ENCODE measurements around the gene NTF3.

Gene NTF3

GRCh38 chr12:5510251-5510805 is 78.4 kb downstream of the NTF3 start:
- Histone ChIP-seq H2BK12ac (ENCODE audit: low read length) (no peak overlapping the region), H3K23ac (ENCODE audit: low read length) (no peak overlapping the region), H3K4me1 (ENCODE audit: control insufficient read depth in 1 of 2, insufficient read depth in 2 of 2, low read length in 2 of 2) (peaks cover 0 to 5% of the 10 kb centered on the region in 2 experiments), H3K9ac (ENCODE audit: low read length) (no peak overlapping the region), H2BK120ac (ENCODE audit: insufficient read depth, low read length, poor library complexity) (no peak overlapping the region), H3K4me2 (ENCODE audit: low read length) (no peak overlapping the region), H3K27me3 (ENCODE audit: insufficient read depth, low read length) (no peaks in the 10 kb centered on the region), H4K91ac (ENCODE audit: low read depth, low read length) (no peak overlapping the region), H3K14ac (ENCODE audit: low read length) (no peak overlapping the region), H2AFZ (ENCODE audit: insufficient read depth, low read length, poor library complexity) (no peak overlapping the region), H3K79me1 (ENCODE audit: low read length) (no peaks in the 10 kb centered on the region), H3K36me3 (ENCODE audit: control insufficient read depth in 1 of 2, insufficient read depth in 2 of 2, low read length in 2 of 2) (no peaks in the 10 kb centered on the region), H3K27ac (ENCODE audit: low read depth, low read length) (no peak overlapping the region), H4K8ac (ENCODE audit: low read depth, low read length) (no peak overlapping the region), H3K4me3 (ENCODE audit: low read depth, low read length) (no peak overlapping the region), H3K4ac (ENCODE audit: low read depth, low read length) (no peak overlapping the region), H3K18ac (ENCODE audit: low read length) (no peak overlapping the region), H4K12ac (ENCODE audit: low read depth, low read length) (no peak overlapping the region), H3K79me2 (ENCODE audit: control insufficient read depth, insufficient read depth, low read length, poor library complexity) (no peaks in the 10 kb centered on the region), H2AK5ac (ENCODE audit: low read length) (no peak overlapping the region), H3K9me3 (ENCODE audit: insufficient read depth, low read depth, low read length) (no peaks in the 10 kb centered on the region), H2BK5ac (ENCODE audit: low read depth, low read length, poor library complexity) (no peak overlapping the region)
- WGBS (ENCODE audit: extremely low coverage, insufficient coverage, insufficient read length), result no CpG with 5 or more reads among the region's 9 CpGs
- DNase-seq, result no peak

- no peaks in the 10 kb centered on the region for H3K27me3 ChIP-seq (ENCODE audit: insufficient read depth, low read length)
- no peak overlapping the region for H2AK5ac ChIP-seq (ENCODE audit: low read length)
- H3K4ac ChIP-seq (ENCODE audit: low read depth, low read length), result no peak overlapping the region
- H4K8ac ChIP-seq (ENCODE audit: low read depth, low read length), result no peak overlapping the region
- H4K91ac ChIP-seq (ENCODE audit: low read depth, low read length), result no peak overlapping the region
- H2BK120ac ChIP-seq (ENCODE audit: insufficient read depth, low read length, poor library complexity), result no peak overlapping the region
- H3K27ac ChIP-seq (ENCODE audit: low read depth, low read length), result no peak overlapping the region
- H3K14ac ChIP-seq (ENCODE audit: low read length), result no peak overlapping the region
- WGBS (ENCODE audit: extremely low coverage, insufficient coverage, insufficient read length), result no CpG with 5 or more reads among the region's 6 CpGs
- H3K23ac ChIP-seq (ENCODE audit: low read length), result no peak overlapping the region
- no peak overlapping the region for H2BK5ac ChIP-seq (ENCODE audit: low read depth, low read length, poor library complexity)
- no peaks in the 10 kb centered on the region for H3K36me3 ChIP-seq (ENCODE audit: control insufficient read depth in 1 of 2, insufficient read depth in 2 of 2, low read length in 2 of 2)
- peaks cover 0 to 5% of the 10 kb centered on the region in 2 experiments for H3K4me1 ChIP-seq (ENCODE audit: control insufficient read depth in 1 of 2, insufficient read depth in 2 of 2, low read length in 2 of 2)
- no peak overlapping the region for H3K4me3 ChIP-seq (ENCODE audit: low read depth, low read length)
- no peaks in the 10 kb centered on the region for H3K79me2 ChIP-seq (ENCODE audit: control insufficient read depth, insufficient read depth, low read length, poor library complexity)
- H3K9ac ChIP-seq (ENCODE audit: low read length), result no peak overlapping the region
- DNase-seq, result no peak
- no peak overlapping the region for H2BK12ac ChIP-seq (ENCODE audit: low read length)
- no peak overlapping the region for H4K12ac ChIP-seq (ENCODE audit: low read depth, low read length)
- H3K9me3 ChIP-seq (ENCODE audit: insufficient read depth, low read depth, low read length), result no peaks in the 10 kb centered on the region
- no peak overlapping the region for H3K4me2 ChIP-seq (ENCODE audit: low read length)
- no peak overlapping the region for H2AFZ ChIP-seq (ENCODE audit: insufficient read depth, low read length, poor library complexity)
- no peaks in the 10 kb centered on the region for H3K79me1 ChIP-seq (ENCODE audit: low read length)
- H3K18ac ChIP-seq (ENCODE audit: low read length), result no peak overlapping the region
These were observed 79.3 kb downstream of the NTF3 start for GRCh38 chr12:5511256-5511643.

- Histone ChIP-seq H4K12ac (ENCODE audit: low read depth, low read length) (no peak overlapping the region), H3K79me1 (ENCODE audit: low read length) (no peaks in the 10 kb centered on the region), H2BK120ac (ENCODE audit: insufficient read depth, low read length, poor library complexity) (no peak overlapping the region), H3K4me1 (ENCODE audit: control insufficient read depth in 1 of 2, insufficient read depth in 2 of 2, low read length in 2 of 2) (peaks cover 0 to 1% of the 10 kb centered on the region in 2 experiments), H3K36me3 (ENCODE audit: control insufficient read depth in 1 of 2, insufficient read depth in 2 of 2, low read length in 2 of 2) (no peaks in the 10 kb centered on the region), H3K9me3 (ENCODE audit: insufficient read depth, low read depth, low read length) (no peaks in the 10 kb centered on the region), H3K4me3 (ENCODE audit: low read depth, low read length) (no peak overlapping the region), H3K14ac (ENCODE audit: low read length) (no peak overlapping the region), H3K18ac (ENCODE audit: low read length) (no peak overlapping the region), H3K79me2 (ENCODE audit: control insufficient read depth, insufficient read depth, low read length, poor library complexity) (no peaks in the 10 kb centered on the region), H3K27me3 (ENCODE audit: insufficient read depth, low read length) (no peaks in the 10 kb centered on the region), H3K4ac (ENCODE audit: low read depth, low read length) (no peak overlapping the region), H2AK5ac (ENCODE audit: low read length) (no peak overlapping the region), H2BK5ac (ENCODE audit: low read depth, low read length, poor library complexity) (no peak overlapping the region), H4K91ac (ENCODE audit: low read depth, low read length) (no peak overlapping the region), H2BK12ac (ENCODE audit: low read length) (no peak overlapping the region), H2AFZ (ENCODE audit: insufficient read depth, low read length, poor library complexity) (no peak overlapping the region), H3K27ac (ENCODE audit: low read depth, low read length) (no peak overlapping the region), H3K4me2 (ENCODE audit: low read length) (no peak overlapping the region), H3K9ac (ENCODE audit: low read length) (no peak overlapping the region), H4K8ac (ENCODE audit: low read depth, low read length) (no peak overlapping the region), H3K23ac (ENCODE audit: low read length) (no peak overlapping the region)
- DNase-seq, result peak in 1 of 2 donors; percentile 26
- WGBS (ENCODE audit: extremely low coverage, insufficient coverage, insufficient read length), result no CpG with 5 or more reads among the region's 36 CpGs
These were observed 80.0 kb downstream of the NTF3 start for GRCh38 chr12:5511644-5512600.

- Histone ChIP-seq H2AFZ (ENCODE audit: insufficient read depth, low read length, poor library complexity) (no peak overlapping the region), H3K36me3 (ENCODE audit: control insufficient read depth in 1 of 2, insufficient read depth in 2 of 2, low read length in 2 of 2) (no peaks in the 10 kb centered on the region), H2BK5ac (ENCODE audit: low read depth, low read length, poor library complexity) (no peak overlapping the region), H3K27me3 (ENCODE audit: insufficient read depth, low read length) (no peaks in the 10 kb centered on the region), H2AK5ac (ENCODE audit: low read length) (no peak overlapping the region), H4K91ac (ENCODE audit: low read depth, low read length) (no peak overlapping the region), H3K9me3 (ENCODE audit: insufficient read depth, low read depth, low read length) (no peaks in the 10 kb centered on the region), H3K27ac (ENCODE audit: low read depth, low read length) (no peak overlapping the region), H2BK12ac (ENCODE audit: low read length) (no peak overlapping the region), H3K14ac (ENCODE audit: low read length) (no peak overlapping the region), H3K23ac (ENCODE audit: low read length) (no peak overlapping the region), H3K4ac (ENCODE audit: low read depth, low read length) (no peak overlapping the region), H4K8ac (ENCODE audit: low read depth, low read length) (no peak overlapping the region), H3K79me2 (ENCODE audit: control insufficient read depth, insufficient read depth, low read length, poor library complexity) (no peaks in the 10 kb centered on the region), H4K12ac (ENCODE audit: low read depth, low read length) (no peak overlapping the region), H2BK120ac (ENCODE audit: insufficient read depth, low read length, poor library complexity) (no peak overlapping the region), H3K4me1 (ENCODE audit: control insufficient read depth in 1 of 2, insufficient read depth in 2 of 2, low read length in 2 of 2) (no peaks in the 10 kb centered on the region), H3K4me2 (ENCODE audit: low read length) (no peak overlapping the region), H3K79me1 (ENCODE audit: low read length) (no peaks in the 10 kb centered on the region), H3K4me3 (ENCODE audit: low read depth, low read length) (no peak overlapping the region), H3K9ac (ENCODE audit: low read length) (no peak overlapping the region), H3K18ac (ENCODE audit: low read length) (no peak overlapping the region)
- no peak for DNase-seq
- no CpG with 5 or more reads among the region's 7 CpGs for WGBS (ENCODE audit: extremely low coverage, insufficient coverage, insufficient read length)
These were observed 80.7 kb downstream of the NTF3 start for GRCh38 chr12:5512601-5512970.

All from trophoblast cell (in vitro differentiated cells and primary cell).